T-cell (primary cell): ENCODE measurements around the gene MICA. TPM values are rescaled to one million over a fixed set of nuclear protein-coding genes. Genes with fewer than 3 reads are reported as not detected.
A peak's percentile ranks its signal among the peaks of the same experiment; 100 is the strongest.

Source experiments
- ATAC-seq, 4 experiments: fragments of 200-7000 bp in 3 of 4; fragments of 150-1000 bp in 1 of 4; cut with Tn5 transposase; replicated peaks in 1 of 4; 1 replicate in 3 of 4; 2 replicates in 1 of 4; pipeline ENCODE4 v1.10.0; 2021; ENCODE audit warnings: moderate library complexity in 3 of 4, mild to moderate bottlenecking in 2 of 4, moderate number of reproducible peaks in 1 of 4
- CTCF ChIA-PET, 2 donors: fragments of 300-600 bp; sonication (Branson Sonifier 250); formaldehyde crosslinking; loops; one replicate each; lab custom pipeline; 2022; ENCODE audit warnings: antibody characterized with exemption in 2 of 2; lab: Charles Lee
- POLR2A ChIA-PET, 2 donors: fragments of 300-600 bp; sonication (Branson Sonifier 250); formaldehyde crosslinking; loops; one replicate each; lab custom pipeline; 2022; ENCODE audit warnings: antibody characterized with exemption in 2 of 2; lab: Charles Lee
- DNase-seq, 35 experiments: peaks; one replicate each; pipeline versions ENCODE4 v3.0.0 to v3.0.0-alpha.2; 2013 to 2023
- H3K27ac ChIP-seq: one replicate; pipeline ENCODE4 v1.5.1; 2013; ENCODE audit warnings: low read length
- H3K27me3 ChIP-seq, 2 experiments: replicated peaks in 1 of 2; 1 replicate in 1 of 2; 2 replicates in 1 of 2; pipeline versions ENCODE4 v1.6.1 to v1.7.0; 2013; ENCODE audit warnings: low read length in 1 of 2, mixed read lengths in 1 of 2; ENCODE audit not compliant: control insufficient read depth in 2 of 2, insufficient read depth in 2 of 2; ENCODE audit errors: extremely low read depth in 1 of 2
- H3K36me3 ChIP-seq, 2 donors: 1 replicate in 1 of 2; 2 replicates in 1 of 2; pipeline versions ENCODE4 v1.6.1 to v1.7.0; 2013; ENCODE audit warnings: low read length in 1 of 2; ENCODE audit not compliant: control insufficient read depth in 2 of 2, insufficient read depth in 1 of 2; ENCODE audit errors: extremely low read depth in 1 of 2
- H3K4me1 ChIP-seq, 2 experiments: 1 replicate in 1 of 2; 2 replicates in 1 of 2; pipeline versions ENCODE4 v1.6.1 to v1.7.0; 2013; ENCODE audit warnings: low read length in 2 of 2, mixed read lengths in 1 of 2; ENCODE audit not compliant: insufficient read depth in 2 of 2, control insufficient read depth in 1 of 2; ENCODE audit errors: extremely low read depth in 1 of 2
- H3K4me3 ChIP-seq, 2 donors: 1 replicate in 1 of 2; 2 replicates in 1 of 2; pipeline versions ENCODE4 v1.5.1 to v1.7.0; 2013; ENCODE audit warnings: mild to moderate bottlenecking in 2 of 2, low read length in 1 of 2, moderate library complexity in 1 of 2; ENCODE audit not compliant: control insufficient read depth in 1 of 2; ENCODE audit errors: extremely low read depth in 1 of 2
- H3K9me3 ChIP-seq: 2 replicates; pipeline ENCODE4 v1.7.0; 2013
- H3K27ac Mint-ChIP-seq, 2 donors: one replicate each; pipeline ENCODE4 v1.8.0; 2020 to 2021; ENCODE audit warnings: mild to moderate bottlenecking in 2 of 2, mixed read lengths in 2 of 2
- H3K27me3 Mint-ChIP-seq, 2 donors: one replicate each; pipeline ENCODE4 v1.8.0; 2021 to 2022; ENCODE audit warnings: mixed read lengths in 2 of 2
- H3K36me3 Mint-ChIP-seq: one replicate; pipeline ENCODE4 v1.8.0; 2021; ENCODE audit warnings: mixed read lengths
- H3K4me1 Mint-ChIP-seq, 3 donors: one replicate each; pipeline ENCODE4 v1.8.0; 2020 to 2022; ENCODE audit warnings: mixed read lengths in 3 of 3, mild to moderate bottlenecking in 1 of 3
- H3K4me3 Mint-ChIP-seq, 3 donors: one replicate each; pipeline ENCODE4 v1.8.0; 2020 to 2022; ENCODE audit warnings: mild to moderate bottlenecking in 3 of 3, mixed read lengths in 3 of 3, moderate library complexity in 3 of 3
- H3K9me3 Mint-ChIP-seq, 3 donors: one replicate each; pipeline ENCODE4 v1.8.0; 2020 to 2022; ENCODE audit warnings: mixed read lengths in 3 of 3
- WGBS: methylation state at CpG from one replicate; pipeline ENCODE4 v1.1.5; 2013; ENCODE audit warnings: missing lambda C conversion rate; ENCODE audit not compliant: insufficient coverage; 5-methylcytosine and 5-hydroxymethylcytosine counted together
- total RNA-seq, 35 experiments: library from RNA in 6 of 35; stranded (reverse) in 6 of 35; fragments of 120-200 nt in 1 of 35; gene quantifications; one replicate each; pipeline versions ENCODE4 v1.2.1 to v1.2.4 and lab custom pipeline; 2013 to 2026

MICA gene
- total RNA-seq, 5 donors from 2014 or later (not counting 1 experiment from before 2014, with no cell fraction given): 5.5 to 24.0 (median 14.9) TPM

GRCh38 chr6:31419842-31420241 is 16.4 kb downstream of the MICA start:
- ATAC-seq (no peak), DNase-seq (no peak)
- peaks cover 0 to 13% of the 10 kb centered on the region in 2 donors for H3K36me3 ChIP-seq
- no peaks in the 10 kb centered on the region for H3K27me3 Mint-ChIP-seq
- CTCF ChIA-PET: no interaction called here
- peaks cover 15% of the 10 kb centered on the region for H3K36me3 Mint-ChIP-seq
- no peak overlapping the region for H3K27ac Mint-ChIP-seq
- H3K4me3 ChIP-seq: no peak overlapping the region
- no peaks in the 10 kb centered on the region for H3K27me3 ChIP-seq
- no peak overlapping the region for H3K27ac ChIP-seq
- H3K9me3 Mint-ChIP-seq: peaks cover 0 to 5% (median 4%) of the 10 kb centered on the region in 3 donors
- peaks cover 3 to 9% (median 6%) of the 10 kb centered on the region in 3 donors for H3K4me1 Mint-ChIP-seq
- no peak overlapping the region for H3K4me3 Mint-ChIP-seq
- 82% methylated on average over 2 of the region's 2 CpGs for WGBS
- no peaks in the 10 kb centered on the region for H3K9me3 ChIP-seq
- POLR2A ChIA-PET: no interaction called here
- H3K4me1 ChIP-seq: no peaks in the 10 kb centered on the region

GRCh38 chr6:31420546-31420945 is 17.2 kb downstream of the MICA start:
- ATAC-seq (no peak), DNase-seq (no peak)
- no peaks in the 10 kb centered on the region for H3K27me3 Mint-ChIP-seq
- WGBS: no CpG with 5 or more reads among the region's 2 CpGs
- Histone ChIP-seq H3K27me3 (no peaks in the 10 kb centered on the region), H3K4me1 (no peaks in the 10 kb centered on the region), H3K36me3 (peaks cover 0 to 10% of the 10 kb centered on the region in 2 donors), H3K9me3 (no peaks in the 10 kb centered on the region), H3K27ac (no peak overlapping the region), H3K4me3 (no peak overlapping the region)
- H3K4me3 Mint-ChIP-seq: no peak overlapping the region
- H3K4me1 Mint-ChIP-seq: peaks cover 3 to 9% (median 6%) of the 10 kb centered on the region in 3 donors
- H3K27ac Mint-ChIP-seq: no peak overlapping the region
- ChIA-PET CTCF (no interaction called here), POLR2A (no interaction called here)
- H3K9me3 Mint-ChIP-seq: peaks cover 0 to 5% (median 4%) of the 10 kb centered on the region in 3 donors
- peaks cover 15% of the 10 kb centered on the region for H3K36me3 Mint-ChIP-seq

GRCh38 chr6:31422587-31422986 is 19.2 kb downstream of the MICA start:
- H3K27me3 Mint-ChIP-seq: no peaks in the 10 kb centered on the region
- no peak for DNase-seq
- no peaks in the 10 kb centered on the region for H3K27me3 ChIP-seq
- no peak overlapping the region for H3K4me3 Mint-ChIP-seq
- 70% methylated on average over 2 of the region's 3 CpGs for WGBS
- H3K4me3 ChIP-seq: no peak overlapping the region
- H3K36me3 ChIP-seq: no peaks in the 10 kb centered on the region
- CTCF ChIA-PET: no interaction called here
- no peak overlapping the region for H3K27ac Mint-ChIP-seq
- H3K4me1 ChIP-seq: no peaks in the 10 kb centered on the region
- peaks cover under 1% of the 10 kb centered on the region for H3K36me3 Mint-ChIP-seq
- no peaks in the 10 kb centered on the region for H3K9me3 ChIP-seq
- H3K27ac ChIP-seq: no peak overlapping the region
- POLR2A ChIA-PET: interaction anchor here in 1 of 2 donors (0.6 kb wide), 1 partner anchor 285 kb away, joined by 3 read pairs; no protein-coding TSS in a partner anchor
- ATAC-seq: no peak
- peaks cover 3 to 9% (median 6%) of the 10 kb centered on the region in 3 donors for H3K4me1 Mint-ChIP-seq
- H3K9me3 Mint-ChIP-seq: no peaks in the 10 kb centered on the region

- no peak overlapping the region for H3K27ac Mint-ChIP-seq
- ChIA-PET CTCF (no interaction called here), POLR2A (no interaction called here)
- no peaks in the 10 kb centered on the region for H3K36me3 Mint-ChIP-seq
- DNase-seq (no peak), ATAC-seq (no peak)
- Histone ChIP-seq H3K4me3 (no peak overlapping the region), H3K36me3 (no peaks in the 10 kb centered on the region), H3K4me1 (no peaks in the 10 kb centered on the region), H3K27ac (no peak overlapping the region), H3K9me3 (no peaks in the 10 kb centered on the region), H3K27me3 (no peaks in the 10 kb centered on the region)
- H3K4me1 Mint-ChIP-seq: peaks cover 3 to 9% (median 6%) of the 10 kb centered on the region in 3 donors
- H3K9me3 Mint-ChIP-seq: no peaks in the 10 kb centered on the region
- no peak overlapping the region for H3K4me3 Mint-ChIP-seq
- H3K27me3 Mint-ChIP-seq: no peaks in the 10 kb centered on the region
- 100% methylated on average over 2 of the region's 3 CpGs for WGBS
These were observed 20.2 kb downstream of the MICA start for GRCh38 chr6:31423550-31423949.

GRCh38 chr6:31426395-31427354 is 23.3 kb downstream of the MICA start:
- Histone ChIP-seq H3K4me3 (no peak overlapping the region), H3K9me3 (no peaks in the 10 kb centered on the region), H3K27ac (no peak overlapping the region), H3K4me1 (no peaks in the 10 kb centered on the region), H3K36me3 (no peaks in the 10 kb centered on the region), H3K27me3 (no peaks in the 10 kb centered on the region)
- H3K27ac Mint-ChIP-seq: no peak overlapping the region
- no peak for DNase-seq
- H3K36me3 Mint-ChIP-seq: no peaks in the 10 kb centered on the region
- H3K9me3 Mint-ChIP-seq: peaks cover 0 to 4% (median 0%) of the 10 kb centered on the region in 3 donors
- H3K4me1 Mint-ChIP-seq: peaks cover 0 to 4% (median 1%) of the 10 kb centered on the region in 3 donors
- POLR2A ChIA-PET: no interaction called here
- WGBS: no CpG with 5 or more reads among the region's 3 CpGs
- CTCF ChIA-PET: no interaction called here
- H3K27me3 Mint-ChIP-seq: no peaks in the 10 kb centered on the region
- no peak overlapping the region for H3K4me3 Mint-ChIP-seq
- peak in 1 of 4 experiments; percentile 58 for ATAC-seq

- no peaks in the 10 kb centered on the region for H3K36me3 Mint-ChIP-seq
- no peak overlapping the region for H3K4me3 ChIP-seq
- no CpG with 5 or more reads among the region's 2 CpGs for WGBS
- H3K9me3 Mint-ChIP-seq: peaks cover 0 to 4% (median 0%) of the 10 kb centered on the region in 3 donors
- POLR2A ChIA-PET: no interaction called here
- H3K27me3 ChIP-seq: no peaks in the 10 kb centered on the region
- no peaks in the 10 kb centered on the region for H3K36me3 ChIP-seq
- H3K9me3 ChIP-seq: no peaks in the 10 kb centered on the region
- no peak overlapping the region for H3K4me3 Mint-ChIP-seq
- no peaks in the 10 kb centered on the region for H3K4me1 Mint-ChIP-seq
- CTCF ChIA-PET: interaction anchor here (1.0 to 1.5 kb wide), 2 partner anchors 10 to 18 kb away, joined by 3 to 5 read pairs; no protein-coding TSS in a partner anchor
- no peak overlapping the region for H3K27ac ChIP-seq
- H3K4me1 ChIP-seq: no peaks in the 10 kb centered on the region
- no peak for ATAC-seq
- H3K27ac Mint-ChIP-seq: no peak overlapping the region
- peaks cover 3 to 11% of the 10 kb centered on the region in 2 donors for H3K27me3 Mint-ChIP-seq
- DNase-seq: peak in 16 of 35 experiments; percentile 3 to 42 (median 14)
These were observed 27.1 kb downstream of the MICA start for GRCh38 chr6:31430449-31430848.
